ENCODE measurements around the gene OR52N2.

- TF ChIP-seq CTCF (IDR thresholded peaks at IDR 0.05) (no peak), POLR2A (IDR thresholded peaks at IDR 0.05) (no peak)
Observed at GRCh38 chr11:5857590-5857989, 48.9 kb downstream of the OR52N2 start, which contains the start of gene OR52E8.
